Osteoblast (primary cell): ENCODE results near the gene NFX1. TPM values are rescaled to one million over a fixed set of nuclear protein-coding genes. Genes with fewer than 3 reads are reported as not detected.

Source experiments
- DNase-seq: peaks from one replicate; pipeline ENCODE4 v3.0.0; 2011; ENCODE audit warnings: low spot score, mixed read lengths; ENCODE audit not compliant: insufficient read length; ENCODE audit errors: missing footprints
- H2AFZ ChIP-seq: 2 replicates; pipeline ENCODE4 v1.6.0; 2011; ENCODE audit warnings: mild to moderate bottlenecking, low read length
- H3K27ac ChIP-seq: 2 replicates; pipeline ENCODE4 v1.5.1; 2011; ENCODE audit warnings: mild to moderate bottlenecking, low read depth, low read length, moderate library complexity
- H3K27me3 ChIP-seq: 2 replicates; pipeline ENCODE4 v1.6.0; 2012; ENCODE audit warnings: mild to moderate bottlenecking, control low read depth, inconsistent platforms, low read length, moderate library complexity; ENCODE audit not compliant: insufficient read depth
- H3K36me3 ChIP-seq: 2 replicates; pipeline ENCODE4 v1.5.1; 2011; ENCODE audit warnings: mild to moderate bottlenecking, low read length, control low read depth, moderate library complexity; ENCODE audit not compliant: insufficient read depth
- H3K4me1 ChIP-seq: 2 replicates; pipeline ENCODE4 v1.5.1; 2011; ENCODE audit warnings: mild to moderate bottlenecking, low read length, control low read depth, moderate library complexity; ENCODE audit not compliant: insufficient read depth
- H3K4me2 ChIP-seq: 2 replicates; pipeline ENCODE4 v1.6.0; 2011; ENCODE audit warnings: mild to moderate bottlenecking, low read length; ENCODE audit not compliant: insufficient read depth
- H3K4me3 ChIP-seq: fragments of 200-600 bp; sonication (generic); 3 replicates; pipeline ENCODE4 v1.5.1; 2012; ENCODE audit warnings: mild to moderate bottlenecking, low read length, inconsistent platforms; ENCODE audit not compliant: insufficient read depth
- H3K79me2 ChIP-seq: 2 replicates; pipeline ENCODE4 v1.6.0; 2012; ENCODE audit warnings: mild to moderate bottlenecking, low read length, control low read depth, inconsistent platforms; ENCODE audit not compliant: insufficient read depth
- H3K9me3 ChIP-seq: 2 replicates; pipeline ENCODE4 v1.5.1; 2011; ENCODE audit warnings: low read depth, low read length, control low read depth
- H4K20me1 ChIP-seq: 2 replicates; pipeline ENCODE4 v1.6.0; 2012; ENCODE audit warnings: mild to moderate bottlenecking, low read length, control low read depth; ENCODE audit not compliant: insufficient read depth
- total RNA-seq: library from RNA; depleted of rRNA; stranded (reverse); fragments of >200 nt; gene quantifications from 2 replicates; pipeline ENCODE4 v1.2.3, GENCODE V29; 2012
- TF ChIP-seq, protein P1 (sequence below): IDR thresholded peaks from 2 replicates; pipeline ENCODE4 v1.5.1; 2011; ENCODE audit warnings: mild to moderate bottlenecking, low read depth, low read length, moderate library complexity; ENCODE audit errors: extremely low read depth

The NFX1 gene
- total RNA-seq, 1 donor, result 34.0 TPM

DNA sequence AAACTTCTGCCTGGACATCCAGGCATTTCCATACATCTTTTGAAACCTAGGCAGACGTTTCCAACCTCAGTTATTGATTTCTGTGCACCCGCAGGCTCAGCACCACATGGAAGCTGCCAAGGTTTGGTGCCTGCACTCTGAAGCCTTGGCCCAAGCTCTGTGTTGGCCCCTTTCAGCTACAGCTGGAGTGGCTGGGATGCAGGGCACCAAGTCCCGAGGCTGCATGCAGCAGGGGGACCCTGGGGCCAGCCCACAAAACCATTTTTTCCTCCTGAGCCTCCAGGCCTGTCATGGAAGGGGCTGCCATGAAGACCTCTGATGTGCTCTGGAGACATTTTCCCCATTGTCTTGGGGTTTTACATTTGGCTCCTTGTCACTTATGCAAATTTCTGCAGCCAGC lies 49.9 kb downstream of the NFX1 start:
- Histone ChIP-seq H3K27ac (no peak overlapping the region), H4K20me1 (no peaks in the 10 kb centered on the region), H3K79me2 (no peaks in the 10 kb centered on the region), H3K4me3 (no peak overlapping the region), H3K4me1 (no peaks in the 10 kb centered on the region), H3K27me3 (no peaks in the 10 kb centered on the region), H2AFZ (no peak overlapping the region), H3K9me3 (no peaks in the 10 kb centered on the region), H3K36me3 (peaks cover 63% of the 10 kb centered on the region), H3K4me2 (no peak overlapping the region)
- DNase-seq, result no peak
- TF ChIP-seq, protein P1, sequence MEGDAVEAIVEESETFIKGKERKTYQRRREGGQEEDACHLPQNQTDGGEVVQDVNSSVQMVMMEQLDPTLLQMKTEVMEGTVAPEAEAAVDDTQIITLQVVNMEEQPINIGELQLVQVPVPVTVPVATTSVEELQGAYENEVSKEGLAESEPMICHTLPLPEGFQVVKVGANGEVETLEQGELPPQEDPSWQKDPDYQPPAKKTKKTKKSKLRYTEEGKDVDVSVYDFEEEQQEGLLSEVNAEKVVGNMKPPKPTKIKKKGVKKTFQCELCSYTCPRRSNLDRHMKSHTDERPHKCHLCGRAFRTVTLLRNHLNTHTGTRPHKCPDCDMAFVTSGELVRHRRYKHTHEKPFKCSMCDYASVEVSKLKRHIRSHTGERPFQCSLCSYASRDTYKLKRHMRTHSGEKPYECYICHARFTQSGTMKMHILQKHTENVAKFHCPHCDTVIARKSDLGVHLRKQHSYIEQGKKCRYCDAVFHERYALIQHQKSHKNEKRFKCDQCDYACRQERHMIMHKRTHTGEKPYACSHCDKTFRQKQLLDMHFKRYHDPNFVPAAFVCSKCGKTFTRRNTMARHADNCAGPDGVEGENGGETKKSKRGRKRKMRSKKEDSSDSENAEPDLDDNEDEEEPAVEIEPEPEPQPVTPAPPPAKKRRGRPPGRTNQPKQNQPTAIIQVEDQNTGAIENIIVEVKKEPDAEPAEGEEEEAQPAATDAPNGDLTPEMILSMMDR, result no peak

DNA sequence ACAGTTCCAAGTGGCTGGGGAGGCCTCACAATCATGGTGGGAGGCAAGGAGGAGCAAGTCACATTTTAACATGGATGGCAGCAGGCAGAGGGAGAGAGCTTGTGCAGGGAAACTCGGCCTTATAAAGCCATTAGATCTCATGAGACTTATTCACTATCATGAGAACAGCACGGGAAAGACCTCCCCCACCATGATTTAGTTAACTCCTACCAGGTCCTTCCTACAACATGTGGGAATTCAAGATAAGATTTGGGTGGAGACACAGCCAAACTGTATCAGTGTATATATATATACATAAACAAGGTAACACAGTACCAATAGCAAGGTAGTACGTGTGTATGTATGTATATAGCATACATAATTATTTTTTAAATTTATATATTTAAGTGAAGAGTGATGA lies 50.9 kb downstream of the NFX1 start:
- H3K4me1 ChIP-seq, result no peaks in the 10 kb centered on the region
- no peaks in the 10 kb centered on the region for H4K20me1 ChIP-seq
- DNase-seq, result no peak
- TF ChIP-seq, protein P1, result no peak
- H3K79me2 ChIP-seq, result no peaks in the 10 kb centered on the region
- peaks cover 73% of the 10 kb centered on the region for H3K36me3 ChIP-seq
- no peaks in the 10 kb centered on the region for H3K27me3 ChIP-seq
- no peak overlapping the region for H3K4me2 ChIP-seq
- H3K9me3 ChIP-seq, result no peaks in the 10 kb centered on the region
- no peak overlapping the region for H3K27ac ChIP-seq
- no peak overlapping the region for H2AFZ ChIP-seq
- no peak overlapping the region for H3K4me3 ChIP-seq

DNA sequence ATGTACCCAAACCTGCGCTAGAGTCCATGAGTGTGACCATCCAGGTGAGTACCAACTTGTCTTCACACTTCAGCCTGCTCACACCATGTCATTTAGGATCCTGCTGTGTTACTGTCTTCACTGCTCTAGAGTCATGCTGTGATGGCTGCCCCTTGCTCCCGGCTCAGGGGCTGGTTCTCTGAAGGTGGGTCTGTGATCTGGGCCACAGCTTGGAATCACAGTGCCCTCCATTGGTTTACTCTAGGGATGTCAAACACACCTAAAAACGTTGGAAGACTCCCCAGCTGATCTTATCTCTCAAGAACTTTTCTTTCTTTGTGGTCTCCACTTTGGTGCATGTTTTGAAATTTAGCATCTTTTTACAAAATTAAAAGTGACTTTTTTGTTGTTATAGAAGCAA lies 53.8 kb downstream of the NFX1 start:
- Histone ChIP-seq H3K27me3 (no peaks in the 10 kb centered on the region), H3K4me2 (no peak overlapping the region), H2AFZ (no peak overlapping the region), H3K4me1 (no peaks in the 10 kb centered on the region), H3K9me3 (no peaks in the 10 kb centered on the region), H3K4me3 (no peak overlapping the region), H4K20me1 (no peaks in the 10 kb centered on the region), H3K79me2 (no peaks in the 10 kb centered on the region), H3K36me3 (peaks cover 84% of the 10 kb centered on the region), H3K27ac (no peak overlapping the region)
- no peak for DNase-seq
- TF ChIP-seq, protein P1, result no peak

DNA sequence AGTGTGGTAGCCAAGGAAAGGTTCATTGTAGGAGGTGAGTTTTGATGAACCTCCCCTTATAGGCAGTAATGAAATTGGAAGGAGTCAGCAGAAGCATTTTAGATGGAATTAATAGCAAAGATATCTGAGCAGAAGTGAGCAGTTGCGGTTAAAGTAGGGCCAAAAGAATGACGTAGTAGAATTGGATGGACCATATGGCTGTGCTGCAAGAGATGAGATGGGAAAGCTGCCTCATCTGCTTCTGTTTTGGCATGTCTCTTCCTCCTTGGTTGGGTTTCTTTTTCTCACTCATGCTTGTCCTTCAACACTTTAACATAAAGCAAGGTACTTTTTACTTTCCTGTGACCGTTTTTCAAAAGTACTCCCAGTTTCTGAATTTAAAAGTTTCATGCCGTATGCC lies 56.2 kb downstream of the NFX1 start:
- TF ChIP-seq, protein P1, result no peak
- Histone ChIP-seq H3K27me3 (no peaks in the 10 kb centered on the region), H3K4me2 (no peak overlapping the region), H3K4me1 (no peaks in the 10 kb centered on the region), H3K79me2 (no peaks in the 10 kb centered on the region), H3K4me3 (no peak overlapping the region), H2AFZ (no peak overlapping the region), H4K20me1 (no peaks in the 10 kb centered on the region), H3K27ac (no peak overlapping the region), H3K36me3 (peaks cover 72% of the 10 kb centered on the region), H3K9me3 (no peaks in the 10 kb centered on the region)
- DNase-seq, result no peak
